ENCODE results near the gene PRKCA.

The PRKCA gene

DNA sequence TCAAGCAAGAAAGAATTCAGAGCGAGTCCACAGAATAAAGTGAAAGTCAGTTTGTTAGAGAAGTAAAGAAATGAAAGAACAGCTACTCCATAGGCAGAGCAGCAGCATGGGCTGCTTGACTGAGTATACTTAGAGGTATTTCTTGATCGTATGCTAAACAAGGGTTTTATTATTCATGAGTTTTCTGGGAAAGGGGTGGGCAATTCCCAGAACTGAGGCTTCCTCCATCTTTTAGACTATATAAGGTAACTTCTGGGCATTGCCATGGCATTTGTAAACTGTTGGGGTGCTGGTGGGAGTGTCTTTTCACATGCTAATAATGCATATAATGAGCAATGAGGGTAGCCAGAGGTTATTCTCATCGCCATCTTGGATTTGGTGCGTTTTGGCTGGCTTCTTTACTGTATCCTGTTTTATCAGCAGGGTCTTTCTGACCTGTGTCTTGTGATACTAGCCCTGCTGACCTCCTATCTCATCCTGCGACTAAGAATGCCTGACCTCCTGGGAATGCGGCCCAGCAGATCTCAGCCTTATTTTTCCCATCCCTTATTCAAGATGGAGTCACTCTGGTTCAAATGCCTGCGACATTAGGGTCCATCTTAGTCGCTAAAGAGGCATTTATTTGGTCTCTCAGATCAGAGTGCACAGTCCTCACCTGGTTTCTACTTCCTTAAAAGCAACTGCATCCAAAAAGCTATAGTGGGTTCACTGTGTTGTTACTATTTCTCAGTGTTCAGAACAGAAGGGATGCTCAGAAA, 432.0 kb downstream of the PRKCA start:
- H3K4me3 ChIP-seq (replicated peaks; ENCODE audit: low read depth, low read length): no peak overlapping the region
- DNase-seq (ENCODE audit: low read depth): no peak
- TF ChIP-seq, protein P1, sequence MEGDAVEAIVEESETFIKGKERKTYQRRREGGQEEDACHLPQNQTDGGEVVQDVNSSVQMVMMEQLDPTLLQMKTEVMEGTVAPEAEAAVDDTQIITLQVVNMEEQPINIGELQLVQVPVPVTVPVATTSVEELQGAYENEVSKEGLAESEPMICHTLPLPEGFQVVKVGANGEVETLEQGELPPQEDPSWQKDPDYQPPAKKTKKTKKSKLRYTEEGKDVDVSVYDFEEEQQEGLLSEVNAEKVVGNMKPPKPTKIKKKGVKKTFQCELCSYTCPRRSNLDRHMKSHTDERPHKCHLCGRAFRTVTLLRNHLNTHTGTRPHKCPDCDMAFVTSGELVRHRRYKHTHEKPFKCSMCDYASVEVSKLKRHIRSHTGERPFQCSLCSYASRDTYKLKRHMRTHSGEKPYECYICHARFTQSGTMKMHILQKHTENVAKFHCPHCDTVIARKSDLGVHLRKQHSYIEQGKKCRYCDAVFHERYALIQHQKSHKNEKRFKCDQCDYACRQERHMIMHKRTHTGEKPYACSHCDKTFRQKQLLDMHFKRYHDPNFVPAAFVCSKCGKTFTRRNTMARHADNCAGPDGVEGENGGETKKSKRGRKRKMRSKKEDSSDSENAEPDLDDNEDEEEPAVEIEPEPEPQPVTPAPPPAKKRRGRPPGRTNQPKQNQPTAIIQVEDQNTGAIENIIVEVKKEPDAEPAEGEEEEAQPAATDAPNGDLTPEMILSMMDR (IDR thresholded peaks at IDR 0.05; ENCODE audit: low read length, missing control alignments): no peak

DNA sequence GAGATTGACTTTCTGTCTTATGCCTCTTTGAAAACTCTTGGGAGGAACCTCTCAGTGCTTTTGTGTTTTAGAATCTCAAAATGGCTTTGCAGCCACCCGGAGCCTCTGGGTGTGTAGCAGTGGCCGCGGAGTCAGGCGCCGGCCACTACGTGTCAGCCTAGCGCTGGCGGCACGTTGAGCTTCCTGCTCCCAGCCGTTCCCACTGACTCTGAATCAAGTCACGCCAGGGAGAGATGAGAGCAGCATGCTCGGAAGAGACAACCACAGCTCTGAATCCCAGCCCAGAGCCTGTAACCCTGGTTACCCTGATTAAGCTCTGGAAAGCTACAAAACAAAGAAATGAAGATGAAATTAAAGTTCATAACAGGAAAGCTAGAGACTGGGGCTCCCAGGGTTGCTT, 435.1 kb downstream of the PRKCA start:
- TF ChIP-seq, protein P1 (IDR thresholded peaks at IDR 0.05; ENCODE audit: low read length, missing control alignments): peak; percentile 30
- DNase-seq (ENCODE audit: low read depth): peak; percentile 58
- H3K4me3 ChIP-seq (replicated peaks; ENCODE audit: low read depth, low read length): no peak overlapping the region

DNA sequence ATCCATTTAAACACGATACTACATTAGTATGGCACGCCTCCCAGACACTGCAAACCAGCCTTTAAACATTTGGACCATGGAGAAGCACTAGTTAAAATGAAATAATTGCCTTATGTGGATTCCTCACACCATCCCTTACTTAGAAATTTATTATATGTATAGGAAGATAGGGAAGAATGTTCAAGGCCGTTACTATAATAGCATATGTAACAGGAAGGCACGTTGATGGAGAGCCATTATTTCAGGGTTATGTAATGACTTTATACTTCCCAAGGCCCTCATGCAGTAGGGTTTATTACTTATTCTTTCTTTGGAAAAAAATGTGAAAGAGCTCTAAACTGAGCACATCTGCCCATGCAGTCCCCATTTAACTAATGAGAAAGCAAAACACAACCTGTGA, 435.9 kb downstream of the PRKCA start:
- H3K4me3 ChIP-seq (replicated peaks; ENCODE audit: low read depth, low read length): no peak overlapping the region
- no peak for DNase-seq (ENCODE audit: low read depth)
- TF ChIP-seq, protein P1 (IDR thresholded peaks at IDR 0.05; ENCODE audit: low read length, missing control alignments): no peak

DNA sequence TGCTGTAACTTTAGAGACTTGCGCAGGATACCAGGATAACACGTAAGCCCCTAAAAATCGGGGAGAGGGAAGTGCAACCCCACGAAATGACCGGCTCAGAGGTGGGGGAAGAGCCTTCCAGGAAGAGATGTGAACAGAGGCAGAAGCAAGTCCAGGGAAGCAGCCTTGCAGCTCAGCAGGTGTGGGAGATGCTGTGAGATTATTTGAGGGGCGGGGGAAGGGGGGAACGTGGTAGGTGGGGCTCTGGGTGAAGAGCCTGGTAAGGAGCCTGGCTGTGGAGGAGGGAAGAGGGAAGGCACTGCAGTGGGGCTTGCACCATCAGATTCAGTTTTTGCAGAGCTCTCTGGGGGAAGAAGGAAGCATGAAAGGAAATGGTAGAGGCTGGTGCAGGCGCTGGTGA, 437.1 kb downstream of the PRKCA start:
- no peak overlapping the region for H3K4me3 ChIP-seq (replicated peaks; ENCODE audit: low read depth, low read length)
- DNase-seq (ENCODE audit: low read depth): no peak
- TF ChIP-seq, protein P1 (IDR thresholded peaks at IDR 0.05; ENCODE audit: low read length, missing control alignments): no peak

DNA sequence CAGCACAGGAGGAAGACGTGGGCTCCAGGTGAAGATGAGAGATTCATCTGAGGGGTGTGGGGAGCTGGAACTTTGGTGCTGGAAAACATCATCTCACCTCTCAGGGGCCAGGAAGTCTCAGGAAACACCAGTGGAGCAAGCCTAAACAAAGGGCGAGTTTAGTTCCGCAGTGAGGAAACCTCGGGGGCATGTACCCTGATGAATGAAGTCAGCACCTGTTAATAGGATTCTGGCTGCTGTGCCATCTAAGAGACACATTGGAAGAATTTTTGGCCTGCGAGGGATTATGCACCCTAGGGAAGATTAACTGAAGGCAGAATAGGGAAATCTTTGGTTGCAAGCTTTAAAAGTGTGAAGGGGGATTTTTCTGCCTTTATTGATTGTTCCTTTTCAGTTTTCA, 437.8 kb downstream of the PRKCA start:
- TF ChIP-seq, protein P1 (IDR thresholded peaks at IDR 0.05; ENCODE audit: low read length, missing control alignments): no peak
- no peak for DNase-seq (ENCODE audit: low read depth)
- no peak overlapping the region for H3K4me3 ChIP-seq (replicated peaks; ENCODE audit: low read depth, low read length)

DNA sequence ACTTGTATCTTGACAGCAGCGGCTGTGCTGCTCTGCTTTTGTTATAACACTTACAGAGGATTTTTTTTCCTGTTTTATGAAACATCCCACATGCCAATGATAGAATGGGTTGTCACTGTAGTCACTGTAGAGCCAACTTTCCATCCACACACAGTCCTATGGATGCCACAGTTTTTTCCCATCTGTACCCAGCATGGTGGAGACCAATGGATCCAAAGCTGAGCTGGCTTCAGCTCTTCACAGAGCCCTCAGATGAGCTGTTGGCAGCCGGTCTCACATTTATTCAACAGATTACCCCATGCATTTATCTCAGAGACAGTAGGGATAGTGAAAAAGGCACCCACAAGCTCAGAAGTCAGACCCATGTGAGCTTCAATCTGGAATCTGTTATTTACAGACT, 441.1 kb downstream of the PRKCA start:
- TF ChIP-seq, protein P1 (IDR thresholded peaks at IDR 0.05; ENCODE audit: low read length, missing control alignments): no peak
- H3K4me3 ChIP-seq (replicated peaks; ENCODE audit: low read depth, low read length): no peak overlapping the region
- DNase-seq (ENCODE audit: low read depth): no peak

DNA sequence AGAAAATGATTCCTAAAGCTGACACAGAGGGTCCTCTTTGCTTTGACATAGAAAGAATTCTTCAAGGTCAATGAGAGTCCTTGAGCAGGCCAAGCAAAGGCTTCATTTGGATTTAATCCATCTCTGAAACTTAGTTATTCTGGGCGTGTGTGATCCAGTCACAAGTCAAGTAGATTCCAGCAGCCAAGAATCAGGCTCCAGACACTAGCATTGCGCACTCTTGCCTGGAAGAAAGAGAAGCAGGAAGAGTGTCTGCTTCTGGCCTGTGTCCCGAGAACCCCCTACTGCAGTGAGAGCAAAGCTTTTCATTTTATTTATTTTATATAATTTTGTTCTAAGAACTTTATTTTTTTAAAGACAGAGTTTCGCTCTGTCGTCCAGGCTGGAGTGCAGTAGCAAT, 444.3 kb downstream of the PRKCA start:
- TF ChIP-seq, protein P1 (IDR thresholded peaks at IDR 0.05; ENCODE audit: low read length, missing control alignments): no peak
- DNase-seq (ENCODE audit: low read depth): no peak
- H3K4me3 ChIP-seq (replicated peaks; ENCODE audit: low read depth, low read length): no peak overlapping the region
